ENCODE measurements around the gene RERE.
A peak's percentile ranks its signal among the peaks of the same experiment; 100 is the strongest.
"Not testable (repeated sequence)": the region's sequence is repeated elsewhere in the genome, so short reads cannot be mapped to it uniquely, and the experiment has no call there.

RERE gene

DNA sequence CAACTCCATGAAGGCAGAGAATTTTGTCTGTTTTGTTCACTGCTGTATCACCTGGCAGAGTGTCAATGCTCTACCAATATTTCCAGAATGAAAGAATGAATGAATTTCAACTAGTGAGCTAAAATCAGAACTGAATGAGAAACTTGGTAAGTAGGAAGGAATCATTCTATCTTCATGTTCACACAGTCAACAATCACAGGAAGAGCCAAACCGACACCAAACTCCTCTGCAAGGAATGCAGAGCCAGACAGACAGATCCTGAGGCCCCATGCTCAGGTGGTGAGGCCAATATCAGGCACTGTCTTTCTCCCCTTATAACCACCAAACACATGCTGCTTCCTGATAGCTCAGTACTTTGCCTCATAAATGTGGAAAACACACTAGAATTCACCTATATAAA lies 360.4 kb downstream of the RERE start:
- Histone ChIP-seq H3K27me3 (ENCODE audit: insufficient read depth, low read length) (no peaks in the 10 kb centered on the region), H2AFZ (ENCODE audit: low read depth, low read length) (no peak overlapping the region), H3K4me3 (ENCODE audit: low read length) (no peak overlapping the region), H3K36me3 (ENCODE audit: insufficient read depth, low read length) (peaks cover 18% of the 10 kb centered on the region), H3K9me3 (ENCODE audit: low read length) (no peaks in the 10 kb centered on the region), H3K4me1 (ENCODE audit: insufficient read depth, low read length) (peaks cover 38% of the 10 kb centered on the region)

DNA sequence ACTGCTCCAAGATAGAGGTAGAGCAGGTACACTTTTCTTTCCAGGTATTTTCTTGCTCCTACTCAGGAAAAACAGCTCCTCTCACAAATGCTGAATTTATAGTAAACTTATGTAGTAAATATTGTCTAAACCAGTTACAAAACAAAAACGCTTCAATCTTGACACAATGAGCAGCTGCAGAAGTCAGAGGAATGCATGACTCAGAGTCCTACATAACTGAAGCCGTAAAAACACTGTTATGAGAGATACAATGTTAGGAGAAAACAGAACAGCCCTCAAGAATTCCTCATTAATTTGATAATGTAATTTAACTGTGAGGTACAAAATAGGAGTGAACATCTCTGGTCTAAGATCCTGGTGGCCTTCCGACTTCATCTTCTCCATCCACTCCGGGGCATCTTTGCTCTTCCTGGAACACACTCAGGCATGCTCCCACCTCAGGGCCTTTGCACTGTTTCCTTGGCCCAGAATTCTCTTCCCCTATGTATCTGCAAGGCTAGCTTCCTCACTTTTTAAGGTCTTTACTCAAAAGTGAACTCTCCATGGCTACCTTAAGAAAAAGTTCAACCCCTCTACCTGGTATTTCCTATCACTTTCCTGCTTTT lies 361.0 kb downstream of the RERE start:
- Histone ChIP-seq H3K4me3 (ENCODE audit: low read length) (no peak overlapping the region), H3K27me3 (ENCODE audit: insufficient read depth, low read length) (no peaks in the 10 kb centered on the region), H3K9me3 (ENCODE audit: low read length) (no peaks in the 10 kb centered on the region), H2AFZ (ENCODE audit: low read depth, low read length) (no peak overlapping the region), H3K4me1 (ENCODE audit: insufficient read depth, low read length) (peaks cover 34% of the 10 kb centered on the region), H3K36me3 (ENCODE audit: insufficient read depth, low read length) (peaks cover 18% of the 10 kb centered on the region)

DNA sequence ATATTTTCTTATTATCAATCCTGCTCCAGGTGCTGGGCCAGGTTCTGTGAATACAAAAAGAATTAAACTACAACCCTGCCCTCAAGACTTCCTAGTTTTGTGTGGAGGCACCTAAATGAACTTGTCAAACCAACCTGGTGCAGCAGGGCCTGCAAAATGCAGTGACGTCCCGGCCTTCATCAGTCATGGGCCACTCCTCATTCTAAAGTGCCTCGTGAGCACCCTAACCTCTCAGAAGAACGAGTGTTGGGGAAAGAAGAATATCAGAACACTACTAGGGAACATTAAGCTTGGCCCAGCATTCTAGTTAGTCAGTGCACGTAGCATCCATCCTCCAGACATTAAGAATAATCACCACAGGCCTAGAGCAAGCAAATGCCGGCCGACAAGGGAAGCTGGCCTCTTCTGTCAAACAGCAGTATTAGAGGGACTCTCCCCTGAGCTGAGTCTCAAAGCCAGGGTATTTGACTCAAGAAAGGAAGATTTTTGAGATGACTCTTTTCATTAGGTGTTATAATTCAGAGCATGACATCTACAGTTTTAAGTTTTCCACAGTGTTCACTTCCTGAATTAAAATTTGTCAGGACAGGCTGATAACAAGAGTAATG lies 361.6 kb downstream of the RERE start:
- Histone ChIP-seq H2AFZ (ENCODE audit: low read depth, low read length) (no peak overlapping the region), H3K9me3 (ENCODE audit: low read length) (no peaks in the 10 kb centered on the region), H3K36me3 (ENCODE audit: insufficient read depth, low read length) (peaks cover 18% of the 10 kb centered on the region), H3K4me3 (ENCODE audit: low read length) (no peak overlapping the region), H3K27me3 (ENCODE audit: insufficient read depth, low read length) (no peaks in the 10 kb centered on the region), H3K4me1 (ENCODE audit: insufficient read depth, low read length) (peaks cover 28% of the 10 kb centered on the region)

- Histone ChIP-seq H3K4me1 (ENCODE audit: insufficient read depth, low read length) (no peaks in the 10 kb centered on the region), H2AFZ (ENCODE audit: low read depth, low read length) (no peak overlapping the region), H3K27me3 (ENCODE audit: insufficient read depth, low read length) (no peaks in the 10 kb centered on the region), H3K4me3 (ENCODE audit: low read length) (no peak overlapping the region), H3K36me3 (ENCODE audit: insufficient read depth, low read length) (peaks cover 21% of the 10 kb centered on the region), H3K9me3 (ENCODE audit: low read length) (peaks cover 2% of the 10 kb centered on the region)
Observed at GRCh38 chr1:8450312-8450711, 367.1 kb downstream of the RERE start.

- peaks cover 5% of the 10 kb centered on the region for H3K9me3 ChIP-seq (ENCODE audit: low read length)
- H3K4me1 ChIP-seq (ENCODE audit: insufficient read depth, low read length), result no peaks in the 10 kb centered on the region
- H3K27me3 ChIP-seq (ENCODE audit: insufficient read depth, low read length), result no peaks in the 10 kb centered on the region
- no peak overlapping the region for H3K4me3 ChIP-seq (ENCODE audit: low read length)
- no peak overlapping the region for H2AFZ ChIP-seq (ENCODE audit: low read depth, low read length)
- peaks cover 22% of the 10 kb centered on the region for H3K36me3 ChIP-seq (ENCODE audit: insufficient read depth, low read length)
Observed at GRCh38 chr1:8448911-8449661, 368.4 kb downstream of the RERE start.

DNA sequence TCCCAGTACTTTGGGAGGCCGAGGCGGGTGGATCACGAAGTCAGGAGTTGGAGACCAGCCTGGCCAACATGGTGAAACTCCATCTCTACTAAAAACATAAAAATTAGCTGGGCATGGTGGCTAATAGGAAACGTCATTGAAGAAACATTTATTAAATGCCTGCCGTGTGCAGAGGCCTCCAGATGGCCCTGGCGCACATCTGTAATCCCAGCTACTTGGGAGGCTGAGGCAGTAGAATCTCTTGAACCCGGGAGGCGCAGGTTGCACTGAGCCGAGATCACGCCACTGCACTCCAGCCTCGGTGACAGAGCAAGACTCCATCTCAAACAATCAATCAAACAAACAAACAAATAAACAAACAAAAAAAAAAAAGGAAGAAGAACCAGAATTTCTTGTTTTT lies 368.9 kb downstream of the RERE start:
- H3K4me1 ChIP-seq (ENCODE audit: insufficient read depth, low read length); H3K9me3 ChIP-seq (ENCODE audit: low read length); H2AFZ ChIP-seq (ENCODE audit: low read depth, low read length); H3K4me3 ChIP-seq (ENCODE audit: low read length); H3K27me3 ChIP-seq (ENCODE audit: insufficient read depth, low read length): not testable (repeated sequence)
- peaks cover 22% of the 10 kb centered on the region for H3K36me3 ChIP-seq (ENCODE audit: insufficient read depth, low read length)

DNA sequence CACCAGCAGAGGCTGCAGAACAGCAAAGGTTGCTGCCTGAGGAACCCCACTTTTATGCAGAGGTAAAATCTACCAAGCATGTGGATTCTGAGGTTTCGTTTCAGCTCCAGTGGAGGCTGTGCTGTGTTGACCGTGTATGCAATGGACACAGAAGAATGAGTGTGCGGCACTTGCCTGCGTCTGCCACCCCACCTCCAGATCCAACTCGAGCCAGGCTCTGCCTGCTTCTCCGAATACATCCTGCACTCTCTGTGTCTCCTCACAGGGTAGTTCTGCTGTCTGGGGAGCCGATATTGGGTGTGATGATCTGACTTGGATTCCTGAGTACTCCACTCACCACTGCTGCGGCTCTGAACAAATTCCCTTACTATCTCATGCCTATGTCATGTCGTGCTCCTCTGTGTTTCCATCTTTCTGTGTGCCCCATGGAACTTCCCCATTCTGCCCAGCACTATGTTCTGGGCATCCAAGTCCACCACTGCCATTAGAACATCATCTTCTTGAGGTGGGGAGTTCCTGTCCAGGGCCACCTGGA lies 369.8 kb downstream of the RERE start:
- no peaks in the 10 kb centered on the region for H3K4me1 ChIP-seq (ENCODE audit: insufficient read depth, low read length)
- no peak overlapping the region for H3K4me3 ChIP-seq (ENCODE audit: low read length)
- H2AFZ ChIP-seq (ENCODE audit: low read depth, low read length), result no peak overlapping the region
- H3K36me3 ChIP-seq (ENCODE audit: insufficient read depth, low read length), result peaks cover 19% of the 10 kb centered on the region
- peaks cover 5% of the 10 kb centered on the region for H3K9me3 ChIP-seq (ENCODE audit: low read length)
- H3K27me3 ChIP-seq (ENCODE audit: insufficient read depth, low read length), result no peaks in the 10 kb centered on the region

DNA sequence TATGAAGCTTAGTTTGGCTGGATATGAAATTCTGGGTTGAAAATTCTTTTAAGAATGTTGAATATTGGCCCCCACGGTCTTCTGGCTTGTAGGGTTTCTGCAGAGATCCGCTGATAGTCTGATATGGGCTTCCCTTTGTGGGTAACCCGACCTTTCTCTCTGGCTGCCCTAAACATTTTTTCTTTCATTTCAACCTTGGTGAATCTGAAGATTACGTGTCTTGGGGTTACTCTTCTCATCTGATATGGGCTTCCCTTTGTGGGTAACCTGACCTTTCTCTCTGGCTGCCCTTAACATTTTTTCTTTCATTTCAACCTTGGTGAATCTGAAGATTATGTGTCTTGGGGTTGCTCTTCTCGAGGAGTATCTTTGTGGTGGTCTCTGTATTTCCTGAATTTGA lies 371.3 kb downstream of the RERE start:
- not testable (repeated sequence) for H3K27me3 ChIP-seq (ENCODE audit: insufficient read depth, low read length); H2AFZ ChIP-seq (ENCODE audit: low read depth, low read length); H3K9me3 ChIP-seq (ENCODE audit: low read length); H3K4me3 ChIP-seq (ENCODE audit: low read length); H3K4me1 ChIP-seq (ENCODE audit: insufficient read depth, low read length)
- peaks cover 17% of the 10 kb centered on the region for H3K36me3 ChIP-seq (ENCODE audit: insufficient read depth, low read length)

- Histone ChIP-seq H3K27me3 (ENCODE audit: insufficient read depth, low read length) (no peaks in the 10 kb centered on the region), H3K9me3 (ENCODE audit: low read length) (peaks cover 5% of the 10 kb centered on the region), H3K36me3 (ENCODE audit: insufficient read depth, low read length) (peaks cover 15% of the 10 kb centered on the region)
Observed at GRCh38 chr1:8443558-8444194, 373.8 kb downstream of the RERE start.

GRCh38 chr1:8441426-8441825 lies 376.0 kb downstream of the RERE start:
- peaks cover 5% of the 10 kb centered on the region for H3K36me3 ChIP-seq (ENCODE audit: insufficient read depth, low read length)
- peaks cover 2% of the 10 kb centered on the region for H3K9me3 ChIP-seq (ENCODE audit: low read length)
- no peaks in the 10 kb centered on the region for H3K27me3 ChIP-seq (ENCODE audit: insufficient read depth, low read length)
- H3K4me1 ChIP-seq (ENCODE audit: insufficient read depth, low read length), result peaks cover 35% of the 10 kb centered on the region
- H2AFZ ChIP-seq (ENCODE audit: low read depth, low read length), result no peak overlapping the region
- H3K4me3 ChIP-seq (ENCODE audit: low read length), result no peak overlapping the region

More at GRCh38 chr1:8443558-8444194, 373.8 kb downstream of the RERE start:
- Histone ChIP-seq H3K4me1 (ENCODE audit: insufficient read depth, low read length) (peaks cover 15% of the 10 kb centered on the region), H2AFZ (ENCODE audit: low read depth, low read length) (no peak overlapping the region), H3K4me3 (ENCODE audit: low read length) (no peak overlapping the region)

DNA sequence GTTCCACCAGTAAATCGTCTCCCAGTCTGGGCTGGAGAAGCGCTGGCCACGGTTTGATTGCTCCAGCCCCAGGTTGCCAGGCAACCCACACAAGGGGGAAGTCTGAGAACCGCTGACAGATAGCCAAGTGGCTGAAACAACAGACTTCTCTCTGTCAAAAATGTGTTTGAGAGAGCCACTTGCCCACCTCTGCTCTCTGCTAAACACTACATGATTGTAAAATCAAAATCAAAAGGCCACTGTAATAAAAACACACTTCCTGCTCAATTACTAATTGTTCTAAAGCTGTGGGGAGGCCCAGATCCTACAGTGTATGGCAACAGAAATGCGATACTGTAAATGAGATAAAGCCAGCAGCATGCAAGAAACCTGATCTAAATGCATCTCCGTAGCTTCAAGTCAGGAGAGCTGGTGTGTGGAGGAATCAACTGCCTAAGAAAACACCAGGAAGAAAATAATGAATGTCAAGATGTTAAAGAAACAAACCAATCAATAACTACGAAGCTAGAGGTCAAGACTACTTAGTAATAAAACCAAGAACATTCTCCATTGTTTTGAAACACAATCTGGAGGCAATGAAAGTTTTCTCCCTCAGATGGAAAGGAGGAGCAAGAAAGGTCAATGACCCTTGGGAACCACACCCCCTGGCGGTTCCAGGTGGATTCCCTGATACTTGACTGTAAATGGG lies 378.3 kb downstream of the RERE start:
- no peaks in the 10 kb centered on the region for H3K27me3 ChIP-seq (ENCODE audit: insufficient read depth, low read length)
- H3K4me3 ChIP-seq (ENCODE audit: low read length), result peak overlapping the region; percentile 8
- H3K9me3 ChIP-seq (ENCODE audit: low read length), result no peaks in the 10 kb centered on the region
- H3K36me3 ChIP-seq (ENCODE audit: insufficient read depth, low read length), result no peaks in the 10 kb centered on the region
- H3K4me1 ChIP-seq (ENCODE audit: insufficient read depth, low read length), result peaks cover 35% of the 10 kb centered on the region
- no peak overlapping the region for H2AFZ ChIP-seq (ENCODE audit: low read depth, low read length)

DNA sequence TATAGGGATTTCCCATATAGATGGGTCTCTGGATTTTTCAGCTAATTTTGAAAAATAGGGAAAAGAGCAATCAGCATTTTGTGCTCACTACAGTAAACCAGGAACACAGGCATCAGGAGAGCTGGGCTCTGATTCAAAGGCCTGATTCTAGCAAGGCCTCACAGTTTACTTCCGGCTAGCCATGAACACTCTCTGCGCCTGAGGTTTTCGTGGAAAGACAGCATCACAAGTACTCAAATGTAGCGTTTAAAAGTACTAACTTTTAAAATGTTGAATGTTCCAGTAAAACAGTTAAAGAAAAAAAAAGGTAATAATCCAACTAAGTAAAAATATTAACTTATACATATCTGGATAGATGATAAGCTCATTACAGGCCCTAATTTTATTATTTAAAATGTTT lies 379.0 kb downstream of the RERE start:
- Histone ChIP-seq H3K27me3 (ENCODE audit: insufficient read depth, low read length) (no peaks in the 10 kb centered on the region), H3K4me1 (ENCODE audit: insufficient read depth, low read length) (peaks cover 35% of the 10 kb centered on the region), H3K36me3 (ENCODE audit: insufficient read depth, low read length) (no peaks in the 10 kb centered on the region), H3K9me3 (ENCODE audit: low read length) (no peaks in the 10 kb centered on the region), H3K4me3 (ENCODE audit: low read length) (no peak overlapping the region), H2AFZ (ENCODE audit: low read depth, low read length) (no peak overlapping the region)

Measured in neuron (in vitro differentiated cells).